Measurements from ENCODE around the gene CIB4. TPM values are rescaled to one million over a fixed set of nuclear protein-coding genes. Genes with fewer than 3 reads are reported as not detected.

CIB4 gene
- total RNA-seq, 1 donor from 2014 or later, result not detected

GRCh38 chr2:26613241-26614215 is 27.6 kb downstream of the CIB4 start:
- no peak for DNase-seq (ENCODE audit: low read depth)
- TF ChIP-seq CTCF (conservative IDR thresholded peaks at IDR 0.05; ENCODE audit: low read depth, low read length), result no peak
- H3K4me3 ChIP-seq (ENCODE audit: low read depth, low read length), result no peak overlapping the region

GRCh38 chr2:26612522-26613240 is 28.5 kb downstream of the CIB4 start:
- no peak for DNase-seq (ENCODE audit: low read depth)
- H3K4me3 ChIP-seq (ENCODE audit: low read depth, low read length), result no peak overlapping the region
- TF ChIP-seq CTCF (conservative IDR thresholded peaks at IDR 0.05; ENCODE audit: low read depth, low read length), result no peak

GRCh38 chr2:26612034-26612433 is 29.1 kb downstream of the CIB4 start:
- no peak overlapping the region for H3K4me3 ChIP-seq (ENCODE audit: low read depth, low read length)
- DNase-seq (ENCODE audit: low read depth), result no peak
- TF ChIP-seq CTCF (conservative IDR thresholded peaks at IDR 0.05; ENCODE audit: low read depth, low read length), result no peak

- H3K4me3 ChIP-seq (ENCODE audit: low read depth, low read length), result no peak overlapping the region
- TF ChIP-seq CTCF (conservative IDR thresholded peaks at IDR 0.05; ENCODE audit: low read depth, low read length), result no peak
- DNase-seq (ENCODE audit: low read depth), result no peak
Measured at GRCh38 chr2:26610504-26611335, 30.4 kb downstream of the CIB4 start.

- TF ChIP-seq CTCF (conservative IDR thresholded peaks at IDR 0.05; ENCODE audit: low read depth, low read length), result no peak
- H3K4me3 ChIP-seq (ENCODE audit: low read depth, low read length), result no peak overlapping the region
- no peak for DNase-seq (ENCODE audit: low read depth)
Measured at GRCh38 chr2:26609839-26610277, 31.3 kb downstream of the CIB4 start.

- TF ChIP-seq CTCF (conservative IDR thresholded peaks at IDR 0.05; ENCODE audit: low read depth, low read length), result no peak
- no peak overlapping the region for H3K4me3 ChIP-seq (ENCODE audit: low read depth, low read length)
- no peak for DNase-seq (ENCODE audit: low read depth)
Measured at GRCh38 chr2:26609205-26609631, 31.9 kb downstream of the CIB4 start.
